HG03460 (cell line): ENCODE results near the gene TROAP.
"Not testable (repeated sequence)": the region's sequence is repeated elsewhere in the genome, so short reads cannot be mapped to it uniquely, and the experiment has no call there.

Source experiments
- ATAC-seq: cut with Tn5 transposase; IDR thresholded peaks from one replicate; pipeline ENCODE4 v1.9.1; 2021; ENCODE audit not compliant: unreplicated experiment

TROAP gene

GRCh38 chr12:49294086-49294803 lies 28.8 kb upstream of the TROAP start:
- no peak for ATAC-seq

- no peak for ATAC-seq
Observed at GRCh38 chr12:49294804-49295081, 28.3 kb upstream of the TROAP start.

- ATAC-seq: no peak
Observed at GRCh38 chr12:49295082-49295936, 27.7 kb upstream of the TROAP start, which contains the start of gene PRPH. TSS of gene PRPH (plus strand) at chr12:49295147. CDS start at chr12:49295201, 54 bp downstream.

GRCh38 chr12:49296034-49296835 lies 26.8 kb upstream of the TROAP start:
- ATAC-seq: no peak

GRCh38 chr12:49296836-49297694 lies 26.0 kb upstream of the TROAP start:
- no peak for ATAC-seq

GRCh38 chr12:49297695-49298060 lies 25.4 kb upstream of the TROAP start:
- ATAC-seq: no peak

GRCh38 chr12:49298160-49298559 lies 24.9 kb upstream of the TROAP start:
- no peak for ATAC-seq

- ATAC-seq: no peak
Observed at GRCh38 chr12:49301760-49302159, 21.3 kb upstream of the TROAP start.

GRCh38 chr12:49304161-49304560 lies 18.9 kb upstream of the TROAP start:
- no peak for ATAC-seq

- no peak for ATAC-seq
Observed at GRCh38 chr12:49305762-49306510, 17.1 kb upstream of the TROAP start.

GRCh38 chr12:49309386-49309785 lies 13.7 kb upstream of the TROAP start:
- no peak for ATAC-seq

GRCh38 chr12:49310451-49311000 lies 12.5 kb upstream of the TROAP start:
- not testable (repeated sequence) for ATAC-seq

GRCh38 chr12:49314811-49315210 lies 8.2 kb upstream of the TROAP start:
- no peak for ATAC-seq

- not testable (repeated sequence) for ATAC-seq
Observed at GRCh38 chr12:49317118-49317517, 5.9 kb upstream of the TROAP start.

- ATAC-seq: not testable (repeated sequence)
Observed at GRCh38 chr12:49320411-49321103, 2.5 kb upstream of the TROAP start.

- ATAC-seq: no peak
Observed at GRCh38 chr12:49322367-49322707, 718 bp upstream of the TROAP start.

GRCh38 chr12:49323524-49324097 lies 556 bp downstream of the TROAP start:
- ATAC-seq: no peak

- no peak for ATAC-seq
Observed at GRCh38 chr12:49325606-49326005, 2.6 kb downstream of the TROAP start.

- no peak for ATAC-seq
Observed at GRCh38 chr12:49327368-49327767, 4.3 kb downstream of the TROAP start.
